T-helper 9 cell (primary cell): ENCODE results near the gene USP15.
"Not testable (repeated sequence)": the region's sequence is repeated elsewhere in the genome, so short reads cannot be mapped to it uniquely, and the experiment has no call there.

Source experiments
- DNase-seq: peaks from one replicate; pipeline ENCODE4 v3.0.0-alpha.2; 2020

Gene USP15

DNA sequence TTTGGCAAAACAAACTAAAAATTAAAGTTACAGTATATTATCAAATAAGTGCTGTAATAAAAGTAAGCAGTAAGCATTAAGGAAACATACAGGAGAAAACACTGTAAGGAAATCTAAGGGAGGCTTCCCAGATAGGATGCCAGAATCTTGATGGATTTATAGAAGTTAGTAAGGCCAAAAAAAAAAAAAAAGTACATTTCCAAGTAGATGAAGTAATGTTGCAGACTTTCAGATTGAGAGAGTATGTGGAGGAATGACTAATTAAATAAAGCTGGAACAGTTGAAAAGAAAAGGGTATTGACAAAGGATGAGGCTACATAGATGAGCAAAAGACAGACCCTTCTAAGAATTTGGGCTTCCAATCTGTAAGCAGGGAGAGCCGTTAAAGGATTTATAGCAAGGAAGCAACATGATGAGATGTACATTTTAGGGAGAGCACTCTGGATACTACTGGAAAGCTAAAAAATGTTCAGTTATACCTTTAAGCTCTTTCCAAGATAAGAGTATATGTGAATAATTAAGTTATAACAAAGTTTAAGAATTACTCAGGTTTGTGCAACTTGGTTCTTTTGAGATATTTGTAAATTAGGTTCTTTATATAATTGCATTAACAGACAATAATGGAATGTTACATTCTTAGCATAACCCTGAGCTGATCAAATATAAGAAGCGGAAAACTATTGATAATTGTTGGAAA, 119.0 kb downstream of the USP15 start:
- DNase-seq = no peak

DNA sequence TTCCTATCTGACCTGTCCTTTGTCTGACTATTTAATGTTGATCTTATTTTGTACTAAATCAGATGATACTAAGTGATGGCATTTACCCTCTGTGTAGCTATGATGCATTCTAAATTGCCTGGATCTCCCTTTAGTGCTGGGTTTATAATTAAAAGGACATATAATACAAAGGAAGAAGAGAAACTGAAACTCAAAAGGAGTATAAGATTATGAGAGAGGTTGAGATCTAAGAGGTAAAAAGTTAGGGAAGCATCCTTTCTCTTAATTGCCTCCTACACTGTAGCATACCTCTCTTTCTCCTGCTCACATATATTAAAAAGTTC, 119.5 kb downstream of the USP15 start:
- no peak for DNase-seq

DNA sequence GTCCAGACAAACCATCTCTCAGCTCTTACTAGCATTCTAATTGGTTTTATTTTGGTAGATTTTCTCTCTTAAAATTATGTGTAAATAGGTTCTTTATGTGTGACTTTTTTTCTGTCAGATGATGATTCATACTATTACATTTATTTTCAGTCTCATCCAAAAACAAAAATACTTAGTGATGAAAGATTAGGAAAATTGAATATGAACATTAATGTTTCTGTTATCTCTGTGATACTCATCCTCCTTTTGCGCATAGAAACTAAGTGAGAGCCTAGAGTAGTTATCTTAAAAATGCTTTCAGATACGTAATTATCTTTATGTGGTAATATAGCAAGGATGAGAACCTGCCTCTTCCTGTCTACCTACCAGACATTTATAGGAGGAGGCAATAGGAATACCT, 122.3 kb downstream of the USP15 start:
- DNase-seq = no peak

DNA sequence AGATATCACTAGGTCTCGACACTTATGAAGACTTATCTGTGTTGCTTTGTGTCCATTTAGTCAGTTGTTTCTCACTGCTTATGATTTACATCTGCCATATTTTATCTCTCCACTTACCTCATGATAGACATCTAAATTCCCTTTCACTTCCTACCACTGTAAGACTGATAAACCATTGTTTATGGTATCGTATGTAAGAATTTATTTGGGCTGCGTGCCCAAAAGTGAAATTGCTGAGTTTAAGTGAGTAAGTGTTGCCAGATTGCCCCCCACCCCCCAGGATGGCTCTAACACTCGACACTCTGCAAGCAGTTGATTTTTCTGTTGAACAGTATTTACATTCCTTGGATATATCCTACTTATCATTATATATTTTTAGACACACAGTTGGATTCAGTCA, 136.5 kb downstream of the USP15 start:
- DNase-seq = no peak

DNA sequence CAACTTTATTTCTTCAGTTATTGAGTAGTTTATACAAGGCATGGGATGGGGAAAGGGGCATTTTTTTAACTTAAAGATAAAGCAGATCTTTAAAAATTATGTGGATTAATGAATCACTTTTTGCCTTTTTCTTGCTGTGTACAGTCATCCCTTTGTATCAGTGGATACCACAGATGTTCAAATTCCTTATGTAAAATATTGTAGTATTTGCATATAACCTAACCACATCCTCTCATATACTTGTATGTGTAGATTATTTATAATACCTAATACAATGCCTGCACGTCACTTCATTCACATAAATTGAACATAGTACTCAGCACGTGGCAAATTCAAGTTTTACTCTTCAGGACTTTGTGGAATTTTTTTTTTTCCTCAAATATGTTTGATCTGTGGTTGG, 139.9 kb downstream of the USP15 start:
- no peak for DNase-seq

DNA sequence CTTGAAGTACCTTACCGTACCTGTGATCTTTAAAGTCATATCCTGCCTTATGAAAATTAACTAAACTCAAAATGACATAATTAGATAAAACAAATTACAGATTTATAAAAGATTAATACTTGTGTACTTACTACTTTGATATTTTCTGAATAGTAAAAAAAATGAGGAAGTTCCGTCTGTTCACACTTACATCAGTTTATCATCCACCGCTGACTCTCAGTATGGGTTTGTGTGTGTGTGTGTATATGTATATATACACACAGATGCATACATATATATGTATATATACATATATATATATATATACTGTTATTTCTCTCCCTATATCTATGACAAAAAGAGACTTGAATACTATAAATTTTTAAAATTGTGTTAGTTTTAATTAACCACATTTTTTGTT, 141.4 kb downstream of the USP15 start:
- no peak for DNase-seq

DNA sequence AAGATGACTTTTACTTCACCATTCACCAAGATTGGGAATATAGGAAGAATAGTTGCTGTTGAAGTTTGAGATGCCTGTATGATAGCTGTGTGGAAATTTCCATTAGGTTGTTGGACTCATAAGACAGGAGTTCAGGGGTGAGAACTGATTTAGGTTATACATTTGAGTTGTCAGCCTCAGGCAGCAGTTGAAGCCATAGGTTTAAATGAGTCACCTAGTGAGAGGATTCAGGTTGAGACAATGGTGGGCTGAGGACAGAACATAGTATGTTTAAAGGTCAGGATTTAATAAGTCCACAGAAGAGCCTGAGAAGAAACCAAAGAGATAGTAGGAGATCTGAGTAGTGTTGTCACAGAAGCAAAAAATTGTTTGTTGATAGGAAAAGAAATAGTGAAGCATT, 142.8 kb downstream of the USP15 start:
- DNase-seq = no peak

DNA sequence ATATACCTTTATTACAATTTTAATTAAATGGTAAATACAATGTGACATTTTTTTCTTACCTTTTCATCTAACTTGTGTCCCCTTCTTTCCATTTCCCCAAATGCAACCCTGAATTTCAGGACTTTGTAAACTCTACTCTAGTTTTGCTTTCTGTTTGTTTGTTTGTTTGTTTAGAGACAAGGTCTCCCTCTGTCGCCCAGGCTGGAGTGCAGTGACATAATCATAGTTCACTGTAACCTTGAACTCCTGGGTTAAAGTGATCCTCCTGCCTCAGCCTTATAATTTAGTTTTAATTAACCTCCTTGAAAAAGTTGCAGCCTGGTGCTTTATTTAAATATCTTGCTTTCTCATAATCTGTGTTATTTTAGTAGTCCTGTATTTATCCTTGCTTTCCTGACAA, 147.4 kb downstream of the USP15 start:
- no peak for DNase-seq

DNA sequence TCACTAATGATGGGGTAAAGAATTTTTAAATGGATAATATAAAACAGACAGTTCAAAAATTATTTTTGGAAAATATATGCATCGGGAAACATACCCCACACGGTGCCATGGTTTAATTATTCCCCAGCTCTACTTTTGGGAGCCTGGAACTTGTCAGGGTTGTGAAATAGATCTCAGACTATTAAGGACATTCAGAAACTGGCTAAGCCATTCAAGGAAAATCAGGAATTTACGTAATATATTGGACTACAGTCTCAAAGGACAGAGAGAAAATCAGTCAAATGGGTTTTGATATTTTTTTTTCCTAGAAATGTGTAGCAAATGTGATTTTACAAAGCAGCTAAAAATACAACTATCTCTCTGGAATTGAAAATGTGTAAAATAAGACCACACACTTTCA, 148.9 kb downstream of the USP15 start:
- DNase-seq = no peak

DNA sequence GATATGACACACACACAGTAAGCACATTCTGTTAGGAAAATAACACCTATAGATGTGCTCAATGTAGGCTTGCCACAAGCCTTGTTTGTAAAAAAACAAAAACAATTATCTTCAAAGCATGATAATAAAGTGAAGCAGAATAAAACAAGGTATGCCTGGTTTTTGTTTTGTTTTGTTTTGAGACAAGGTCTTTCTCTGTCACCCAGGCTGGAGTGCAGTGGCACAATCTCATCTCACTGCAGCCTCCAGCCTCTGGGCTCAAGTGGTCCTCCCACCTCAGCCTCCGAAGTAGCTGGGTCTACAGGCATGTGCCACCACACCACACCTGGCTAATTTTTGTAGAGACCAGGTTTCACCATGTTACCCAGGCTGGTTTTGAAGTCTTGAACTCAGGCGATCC, 154.0 kb downstream of the USP15 start:
- no peak for DNase-seq

DNA sequence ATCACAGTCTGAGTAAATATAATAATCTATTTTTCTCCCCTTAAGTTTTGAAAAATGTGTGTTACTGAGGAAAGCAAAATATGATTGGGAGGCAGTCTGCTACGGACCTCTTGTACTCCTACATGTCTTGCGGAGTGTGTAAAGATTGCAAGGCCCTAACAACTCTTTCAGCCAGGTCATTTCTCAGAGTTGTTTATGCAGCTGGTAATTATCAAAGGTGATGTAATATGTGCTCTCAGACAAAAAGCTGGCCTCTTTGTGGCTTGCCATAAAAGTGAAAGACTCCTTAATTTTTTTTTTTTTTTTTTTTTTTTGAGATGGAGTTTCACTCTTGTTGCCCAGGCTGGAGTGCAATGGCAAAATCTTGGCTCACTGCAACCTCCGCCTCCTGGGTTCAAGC, 165.9 kb downstream of the USP15 start:
- DNase-seq = no peak

DNA sequence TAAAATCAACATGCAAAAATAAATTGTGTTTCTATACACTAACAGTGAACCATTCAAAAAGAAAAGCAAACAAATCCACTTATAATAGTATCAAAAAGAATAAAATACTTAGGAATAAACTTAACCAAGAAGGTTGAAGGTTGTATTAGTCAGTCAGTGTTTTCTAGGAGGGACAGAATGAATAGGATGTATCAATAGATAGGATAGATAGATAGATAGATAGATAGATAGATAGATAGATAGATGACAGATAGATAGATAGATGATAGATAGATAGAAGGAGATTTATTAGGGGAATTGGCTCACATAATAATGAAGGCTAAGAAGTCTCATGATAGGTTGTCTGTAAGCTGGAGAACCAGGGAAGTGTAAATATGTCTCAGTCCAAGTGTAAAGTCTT, 169.3 kb downstream of the USP15 start:
- DNase-seq = no peak

DNA sequence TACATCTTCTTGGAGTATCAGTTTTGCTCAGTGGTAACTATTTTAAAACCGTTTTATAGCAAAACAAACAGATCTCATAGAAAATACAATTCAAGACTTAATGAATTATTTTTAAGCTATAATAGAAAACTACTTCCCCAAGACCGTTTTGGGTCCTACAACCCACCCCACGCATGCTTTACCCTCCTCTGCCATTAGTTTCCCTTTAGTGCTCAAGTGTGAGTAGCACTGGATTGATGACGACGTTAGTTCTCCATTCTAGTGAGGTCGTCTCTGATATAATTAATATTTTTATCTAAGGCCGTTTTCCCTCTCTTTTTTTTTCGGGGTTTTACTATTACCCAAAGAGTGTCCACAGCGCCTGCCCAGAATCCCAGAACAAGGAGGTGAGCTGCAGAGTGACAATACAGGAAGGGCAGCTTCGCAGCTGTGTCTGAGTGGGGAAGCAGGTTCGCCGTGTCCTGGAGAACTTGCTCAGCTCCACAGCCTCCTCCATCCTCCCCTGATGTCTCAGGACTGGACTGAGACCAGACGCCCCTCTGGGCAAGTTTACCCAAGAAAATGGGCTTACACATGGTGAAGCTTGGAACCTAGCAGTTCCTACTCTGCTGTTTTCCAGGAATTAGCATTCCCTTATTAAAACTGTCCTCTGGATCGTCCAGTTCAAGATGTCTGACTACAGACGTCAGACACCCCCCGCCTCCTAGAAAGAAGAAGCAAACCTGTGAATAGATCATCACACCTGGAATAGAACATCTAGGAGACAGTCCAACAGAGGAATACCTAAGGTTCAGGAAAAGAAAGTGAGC, 174.5 kb downstream of the USP15 start:
- no peak for DNase-seq

DNA sequence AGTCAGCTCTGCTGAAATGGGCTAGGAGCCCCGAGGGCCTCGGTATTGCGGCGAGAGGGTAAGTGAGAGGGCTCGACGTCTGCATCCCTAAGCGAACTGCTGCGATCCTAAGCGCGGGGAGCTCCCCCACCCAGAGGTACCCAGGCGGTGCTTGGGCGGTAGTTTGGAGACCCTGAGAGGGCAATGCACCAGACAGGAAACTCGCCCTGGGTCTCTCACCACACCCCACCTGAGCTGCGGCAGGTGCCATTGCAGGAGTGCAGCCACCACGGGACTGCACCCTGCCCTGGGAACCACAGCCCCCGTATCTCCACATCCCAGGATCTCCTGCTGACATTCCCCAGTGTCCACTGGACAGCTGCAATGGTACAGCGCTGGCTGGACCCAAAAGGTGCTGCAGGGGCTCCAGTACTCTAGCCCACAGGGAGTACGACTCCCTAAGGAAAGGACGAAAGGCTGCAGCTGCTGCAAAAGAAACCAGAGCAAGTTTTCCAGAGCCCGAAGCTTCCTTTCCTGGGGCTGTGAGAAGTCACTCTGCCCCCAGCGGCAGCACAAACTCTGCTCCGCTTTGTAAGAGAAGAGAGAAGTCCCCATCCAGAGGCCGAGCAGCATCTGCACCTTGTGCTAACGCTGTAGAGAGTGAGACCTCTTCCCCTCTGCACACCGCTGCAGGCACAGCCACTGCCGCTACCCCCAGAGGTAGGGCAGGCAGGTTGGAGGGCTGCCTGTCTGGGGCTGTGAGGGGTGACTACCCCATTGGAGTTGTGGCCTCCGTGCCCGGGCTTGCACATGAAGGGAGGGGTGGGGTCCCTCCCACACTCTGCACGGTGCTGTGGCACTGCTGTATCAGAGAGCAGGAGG, 175.3 kb downstream of the USP15 start:
- peak; percentile 7 for DNase-seq

DNA sequence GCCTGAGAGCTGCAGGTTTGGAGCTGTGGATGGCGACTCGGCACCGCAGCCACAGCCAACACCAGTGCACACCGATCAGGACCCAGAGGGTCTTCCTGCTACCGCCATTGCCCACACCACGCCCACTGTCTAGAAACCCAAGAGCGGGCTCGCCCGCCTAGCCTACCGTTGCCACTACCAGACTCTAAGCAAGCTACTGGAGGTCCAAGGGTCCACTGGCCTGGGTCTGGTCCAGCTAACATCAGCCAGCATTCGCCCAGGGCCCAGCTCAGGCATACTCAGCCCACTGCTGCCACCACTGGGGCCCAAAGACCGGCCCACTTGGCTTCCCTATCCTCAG, 175.9 kb downstream of the USP15 start:
- no peak for DNase-seq

DNA sequence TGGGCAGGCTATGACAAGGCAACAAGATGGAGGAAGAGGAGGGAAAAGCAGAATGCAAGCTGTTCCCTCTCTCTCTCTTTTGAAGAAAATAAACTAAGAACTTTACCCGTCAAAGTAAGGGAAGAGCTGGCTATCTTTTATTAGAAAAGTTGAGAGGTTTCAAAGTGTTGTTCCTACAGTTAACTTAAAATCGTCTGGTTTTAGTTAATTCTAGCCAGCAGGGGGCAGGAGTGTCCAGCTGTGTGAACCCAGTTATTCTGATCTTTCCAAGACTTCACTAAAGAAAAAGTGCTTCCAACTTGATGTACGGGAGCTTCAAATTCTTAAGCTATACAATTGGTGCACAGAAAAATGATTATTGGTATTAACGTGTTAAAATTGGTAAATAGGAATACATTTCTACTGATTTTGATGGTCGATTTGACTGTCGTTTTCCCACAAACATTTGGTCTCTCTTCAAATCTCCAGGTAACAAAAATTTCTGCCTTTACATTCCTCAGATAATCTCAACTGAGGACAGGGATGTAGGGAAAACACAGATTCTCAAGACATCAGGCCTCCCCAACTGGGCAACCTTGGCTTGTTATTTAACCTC, 178.0 kb downstream of the USP15 start:
- DNase-seq = peak; percentile 34

DNA sequence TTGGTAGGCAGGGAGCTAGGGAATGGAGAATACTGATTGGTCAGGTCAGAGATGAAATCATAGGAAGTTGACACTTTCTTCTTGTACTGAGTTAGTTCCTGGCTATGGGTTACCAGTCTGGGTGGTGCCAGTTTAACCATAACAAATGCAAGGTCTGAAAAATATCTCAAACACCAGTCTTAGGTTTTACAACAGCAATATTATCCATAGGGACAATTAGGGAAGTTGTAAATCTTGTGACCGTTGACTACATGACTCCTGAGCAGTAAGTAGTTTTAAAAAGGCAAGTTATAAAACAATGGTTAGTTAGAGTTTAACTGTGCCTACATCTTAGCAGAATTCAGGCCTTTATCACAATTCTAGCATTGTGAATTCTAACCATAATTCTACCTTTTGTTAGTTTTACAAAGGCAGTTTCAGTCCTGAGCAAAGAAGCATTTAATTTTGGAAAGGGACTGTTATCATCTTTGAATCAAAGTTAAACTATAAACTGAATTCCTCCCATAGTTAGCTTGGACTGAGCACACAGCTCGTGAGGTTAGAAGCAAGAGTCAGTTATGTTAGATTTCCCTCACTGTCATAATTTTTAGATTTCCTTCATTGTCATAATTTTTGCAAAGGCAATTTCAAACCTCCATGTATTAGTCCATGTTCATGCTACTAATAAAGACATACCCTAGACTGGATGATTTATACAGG, 186.7 kb downstream of the USP15 start:
- no peak for DNase-seq

DNA sequence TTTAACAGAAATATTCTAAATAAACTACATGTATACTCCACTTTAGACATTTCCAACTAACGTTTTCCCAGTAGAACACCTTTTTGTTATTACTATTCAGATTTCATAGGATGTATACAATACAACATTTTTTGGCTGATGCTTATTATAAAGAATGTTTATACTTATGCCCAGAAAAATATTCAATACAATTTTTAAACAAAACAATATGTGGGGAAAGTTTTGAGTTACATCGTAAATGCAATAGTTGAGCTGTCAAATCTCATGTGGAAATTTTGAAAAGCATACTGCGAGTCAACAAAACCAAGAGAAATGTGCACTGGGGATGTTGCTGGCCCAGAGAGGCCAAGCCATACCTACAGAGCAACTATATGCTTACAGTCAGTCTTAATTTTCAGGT, 188.2 kb downstream of the USP15 start:
- DNase-seq = no peak

DNA sequence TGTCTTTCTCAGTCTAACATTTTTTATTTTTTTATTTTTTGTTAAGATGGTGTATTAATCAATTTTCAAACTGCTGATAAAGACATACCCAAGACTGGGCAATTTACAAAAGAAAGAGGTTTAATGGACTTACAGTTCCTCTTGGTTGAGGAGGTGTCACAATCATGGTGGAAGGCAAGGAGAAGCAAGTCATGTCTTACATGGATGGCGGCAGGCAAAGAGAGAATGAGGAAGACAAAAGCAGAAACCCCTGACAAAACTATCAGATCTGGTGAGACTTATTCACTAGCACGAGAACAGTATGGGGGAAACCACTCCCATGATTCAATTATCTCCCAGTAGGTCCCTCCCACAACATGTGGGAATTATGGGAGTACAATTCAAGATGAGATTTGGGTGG, 195.2 kb downstream of the USP15 start:
- DNase-seq = not testable (repeated sequence)

DNA sequence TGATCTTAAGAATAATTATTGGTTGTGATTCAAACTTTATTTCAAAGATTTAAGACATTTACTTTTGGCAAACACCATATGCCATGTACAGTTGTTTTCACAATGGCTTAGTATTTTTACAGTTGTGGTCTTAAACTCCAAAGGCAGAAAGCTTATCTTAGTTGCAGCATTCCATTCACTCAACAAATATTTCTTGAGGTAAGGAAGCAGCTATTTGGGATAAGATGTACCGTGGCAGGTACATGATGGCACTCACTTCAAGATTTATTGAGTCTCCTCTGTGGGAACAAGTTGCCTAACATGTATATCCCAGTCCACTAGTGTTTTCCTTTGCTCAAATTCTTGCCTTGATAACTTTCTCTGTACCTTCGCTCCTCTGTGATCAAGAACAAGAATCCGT, 198.4 kb downstream of the USP15 start:
- no peak for DNase-seq

DNA sequence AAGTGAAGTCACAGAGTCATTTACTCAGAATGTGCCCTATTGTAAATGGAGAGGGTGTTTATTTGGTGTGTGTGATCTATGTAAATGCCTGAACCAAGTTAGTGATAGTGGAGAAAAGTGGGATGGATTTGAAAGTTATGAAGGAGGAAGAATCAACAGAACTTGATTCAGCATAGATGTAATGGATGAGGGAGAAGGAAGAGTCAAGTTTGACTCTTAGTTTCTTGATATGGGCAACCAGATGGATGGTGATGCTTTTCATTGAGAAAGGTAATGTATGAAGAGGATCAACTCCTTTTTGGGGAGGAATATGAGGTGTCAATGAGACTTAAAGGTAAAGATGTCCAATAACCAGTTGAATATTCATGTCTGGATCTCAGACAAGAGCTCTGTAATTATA, 199.8 kb downstream of the USP15 start:
- DNase-seq = no peak

DNA sequence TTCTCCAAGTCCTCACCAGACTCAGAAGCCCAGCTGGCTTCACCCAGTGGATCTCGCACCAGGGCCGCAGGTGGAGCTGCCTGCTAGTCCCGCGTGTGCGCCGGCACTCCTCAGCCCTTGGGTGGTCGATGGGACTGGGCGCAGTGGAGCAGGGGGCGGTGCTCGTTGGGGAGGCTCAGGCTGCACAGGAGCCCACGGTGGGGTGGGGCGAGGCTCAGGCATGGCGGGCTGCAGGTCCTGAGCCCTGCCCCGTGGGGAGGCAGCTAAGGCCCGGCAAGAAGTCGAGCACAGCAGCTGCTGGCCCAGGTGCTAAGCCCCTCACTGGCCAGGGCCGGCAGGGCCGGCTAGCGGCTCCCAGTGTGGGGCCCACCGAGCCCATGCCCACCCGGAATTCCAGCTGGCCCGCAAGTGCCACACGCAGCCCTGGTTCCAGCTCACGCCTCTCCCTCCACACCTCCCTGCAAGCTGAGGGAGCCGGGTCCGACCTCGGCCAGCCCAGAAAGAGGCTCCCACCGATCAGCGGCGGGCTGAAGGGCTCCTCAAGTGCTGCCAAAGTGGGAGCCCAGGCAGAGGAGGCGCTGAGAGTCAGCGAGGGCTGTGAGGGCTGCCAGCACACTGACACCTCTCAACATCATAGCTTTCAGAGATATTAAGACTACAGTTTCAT, 201.1 kb downstream of the USP15 start:
- not testable (repeated sequence) for DNase-seq
